IMR-90 (cell line): ENCODE data around the gene NAMPT. TPM values are rescaled to one million over a fixed set of nuclear protein-coding genes. Genes with fewer than 3 reads are reported as not detected.

Experiments
- ATAC-seq: fragments of 200-7000 bp; cut with Tn5 transposase; 2 replicates; pipeline ENCODE4 v1.9.1; 2020; ENCODE audit warnings: low read depth, mild to moderate bottlenecking, moderate library complexity
- BruUV-seq: library from RNA; stranded (reverse); fragments of 400-500 nt; replicated peaks from 2 replicates; lab custom pipeline; 2021; lab: Mats Ljungman, UMichigan
- CTCF ChIA-PET: fragments of 300-600 bp; formaldehyde crosslinking; extraction: SDS; loops from one replicate; lab custom pipeline; 2021; ENCODE audit warnings: antibody characterized with exemption; lab: Yijun Ruan, JAX
- POLR2A ChIA-PET: fragments of 300-600 bp; sonication (Branson Sonifier 250); formaldehyde crosslinking; loops from one replicate; lab custom pipeline; 2022; ENCODE audit warnings: antibody characterized with exemption; ENCODE audit not compliant: unreplicated experiment; lab: Charles Lee
- DNase-seq: peaks from one replicate; pipeline ENCODE4 v3.0.0; 2013
- H2AFZ ChIP-seq: replicated peaks from 2 replicates; pipeline ENCODE3; 2013; ENCODE audit warnings: low read length, mild to moderate bottlenecking; ENCODE audit not compliant: poor library complexity
- H2AK5ac ChIP-seq: 2 replicates; pipeline ENCODE4 v1.6.1; 2013; ENCODE audit warnings: low read depth, low read length, inconsistent platforms
- H2AK9ac ChIP-seq: replicated peaks from 2 replicates; pipeline ENCODE3; 2013; ENCODE audit warnings: mild to moderate bottlenecking, low read depth, low read length, moderate library complexity; ENCODE audit not compliant: poor library complexity
- H2BK120ac ChIP-seq: 2 replicates; pipeline ENCODE4 v1.6.1; 2013; ENCODE audit warnings: low read depth, low read length, inconsistent platforms
- H2BK15ac ChIP-seq: 3 replicates; pipeline ENCODE4 v1.6.1; 2013; ENCODE audit warnings: low read depth, low read length, inconsistent platforms
- H2BK20ac ChIP-seq: 2 replicates; pipeline ENCODE4 v1.6.1; 2013; ENCODE audit warnings: low read depth, mild to moderate bottlenecking, inconsistent platforms, low read length, moderate library complexity
- H2BK5ac ChIP-seq: 2 replicates; pipeline ENCODE4 v1.6.1; 2013; ENCODE audit warnings: mild to moderate bottlenecking, low read depth, low read length, inconsistent platforms; ENCODE audit not compliant: poor library complexity, severe bottlenecking
- H3K14ac ChIP-seq: replicated peaks from 2 replicates; pipeline ENCODE4 v1.6.1; 2013; ENCODE audit warnings: low read depth, low read length, inconsistent platforms
- H3K18ac ChIP-seq: 2 replicates; pipeline ENCODE4 v1.6.1; 2013; ENCODE audit warnings: low read depth, low read length, control low read depth
- H3K23ac ChIP-seq: 2 replicates; pipeline ENCODE4 v1.6.1; 2013; ENCODE audit warnings: low read depth, low read length, inconsistent platforms
- H3K27ac ChIP-seq: 2 replicates; pipeline ENCODE4 v1.5.1; 2013; ENCODE audit warnings: mild to moderate bottlenecking, control low read depth, low read length; ENCODE audit not compliant: insufficient read depth
- H3K27me3 ChIP-seq: 2 replicates; pipeline ENCODE4 v1.6.1; 2013; ENCODE audit warnings: low read length; ENCODE audit not compliant: control insufficient read depth, insufficient read depth
- H3K36me3 ChIP-seq: 2 replicates; pipeline ENCODE4 v1.6.1; 2013; ENCODE audit warnings: low read length, mixed read lengths; ENCODE audit not compliant: control insufficient read depth, insufficient read depth
- H3K4ac ChIP-seq: 2 replicates; pipeline ENCODE4 v1.6.1; 2013; ENCODE audit warnings: low read depth, low read length, inconsistent platforms
- H3K4me1 ChIP-seq: 2 replicates; pipeline ENCODE4 v1.6.1; 2013; ENCODE audit warnings: low read length, mixed read lengths; ENCODE audit not compliant: control insufficient read depth, insufficient read depth
- H3K4me2 ChIP-seq: 2 replicates; pipeline ENCODE4 v1.6.1; 2013; ENCODE audit warnings: low read depth, mild to moderate bottlenecking, control low read depth, low read length, moderate library complexity
- H3K4me3 ChIP-seq: 2 replicates; pipeline ENCODE4 v1.5.1; 2013; ENCODE audit warnings: low read depth, mild to moderate bottlenecking, control low read depth, low read length, moderate library complexity; ENCODE audit not compliant: insufficient read depth
- H3K56ac ChIP-seq: 2 replicates; pipeline ENCODE4 v1.6.1; 2013; ENCODE audit warnings: low read length, inconsistent platforms; ENCODE audit not compliant: insufficient read depth; ENCODE audit errors: extremely low read depth
- H3K79me1 ChIP-seq, 2 experiments: 2 replicates each; pipeline ENCODE4 v1.6.1; 2013; ENCODE audit warnings: low read length in 2 of 2, inconsistent platforms in 1 of 2, low read depth in 1 of 2
- H3K9ac ChIP-seq: 2 replicates; pipeline ENCODE4 v1.6.1; 2013; ENCODE audit warnings: low read depth, low read length, control low read depth
- H3K9me1 ChIP-seq: 2 replicates; pipeline ENCODE4 v1.6.1; 2013; ENCODE audit warnings: low read length, inconsistent platforms; ENCODE audit not compliant: insufficient read depth
- H3K9me3 ChIP-seq: 2 replicates; pipeline ENCODE4 v1.6.1; 2013; ENCODE audit warnings: low read length; ENCODE audit not compliant: control insufficient read depth, insufficient read depth
- H4K20me1 ChIP-seq: 2 replicates; pipeline ENCODE4 v1.6.1; 2013; ENCODE audit warnings: low read length, inconsistent platforms; ENCODE audit not compliant: insufficient read depth
- H4K5ac ChIP-seq: 2 replicates; pipeline ENCODE4 v1.6.1; 2013; ENCODE audit warnings: mild to moderate bottlenecking, low read depth, low read length, control low read depth
- H4K8ac ChIP-seq, 2 experiments: 2 replicates each; pipeline ENCODE4 v1.6.1; 2013; ENCODE audit warnings: low read depth in 2 of 2, low read length in 2 of 2, control low read depth in 1 of 2, inconsistent platforms in 1 of 2
- H4K91ac ChIP-seq: 2 replicates; pipeline ENCODE4 v1.6.1; 2013; ENCODE audit warnings: low read depth, low read length, inconsistent platforms; ENCODE audit not compliant: insufficient read depth
- CEBPB ChIP-seq: IDR thresholded peaks from 2 replicates; pipeline ENCODE4 v1.6.1; 2012; ENCODE audit warnings: low read depth, low read length, improper control_type of control experiment
- FOS ChIP-seq: fragments of 150-350 bp; IDR thresholded peaks from 2 replicates; pipeline ENCODE4 v1.6.1; 2016; ENCODE audit warnings: low read depth, low read length
- WGBS, 2 experiments: methylation state at CpG; one replicate each; pipeline versions ENCODE4 v1.1.5 to v1.1.7; 2013; ENCODE audit warnings: missing lambda C conversion rate in 2 of 2; ENCODE audit not compliant: insufficient read length in 1 of 2; ENCODE audit errors: extremely low coverage in 2 of 2; 5-methylcytosine and 5-hydroxymethylcytosine counted together
- dilution Hi-C: fragments of 300-500 bp; cut with HindIII; formaldehyde crosslinking; loops from one replicate; pipeline ENCODE4 v1.14.3; 2018; ENCODE audit warnings: low sequenced_read_pairs; ENCODE audit not compliant: unreplicated experiment
- in situ Hi-C: fragments of 300-500 bp; cut with MboI; formaldehyde crosslinking; loops from 3 replicates; pipeline ENCODE4 v1.14.3; 2019; ENCODE audit warnings: low sequenced_read_pairs, inconsistent platforms, mixed read lengths
- intact Hi-C: fragments of 100-400 bp; cut with micrococcal nuclease; formaldehyde crosslinking; loops from 2 replicates; pipeline ENCODE4 v1.10.0; 2022
- polyA plus RNA-seq, 3 experiments: library from polyadenylated mRNA; depleted of rRNA; stranded (reverse); fragments of >200 nt; gene quantifications; 2 replicates each; pipeline ENCODE4 v1.2.3, GENCODE V29; 2012; ENCODE audit warnings: low replicate concordance in 1 of 3
- total RNA-seq: library from RNA; depleted of rRNA; stranded (reverse); fragments of >200 nt; gene quantifications from 2 replicates; pipeline ENCODE4 v1.2.3, GENCODE V29; 2012
- TF ChIP-seq, protein P1 (sequence below): conservative IDR thresholded peaks from 2 replicates; pipeline ENCODE4 v1.5.1; 2012; ENCODE audit warnings: mild to moderate bottlenecking, low read depth, low read length, improper control_type of control experiment

NAMPT gene
- total and polyA plus RNA-seq, 2 of the 4 experiments (the other 2 are of a cell fraction), result 13.3 to 31.7 TPM

GRCh38 chr7:106282852-106283251 is 1.9 kb downstream of the NAMPT start:
- Histone ChIP-seq H3K14ac (no peak overlapping the region), H3K9me1 (peaks cover 2% of the 10 kb centered on the region; the same call in 1 of the 2 replicates), H3K23ac (no peak overlapping the region), H4K8ac (no peak overlapping the region), H4K20me1 (peaks cover 21% of the 10 kb centered on the region; the same call in 1 of the 2 replicates), H2AK9ac (no peak overlapping the region), H4K5ac (no peak overlapping the region), H2BK120ac (no peak overlapping the region), H3K4me3 (no peak overlapping the region), H3K27me3 (no peaks in the 10 kb centered on the region), H3K4ac (no peak overlapping the region), H3K4me1 (no peaks in the 10 kb centered on the region), H2BK20ac (no peak overlapping the region), H3K4me2 (no peak overlapping the region; the same call in 1 of the 2 replicates), H3K79me1 (peaks cover 18 to 37% of the 10 kb centered on the region in 2 experiments), H2AFZ (no peak overlapping the region), H3K18ac (no peak overlapping the region), H3K56ac (no peak overlapping the region), H4K91ac (no peak overlapping the region), H2BK5ac (no peak overlapping the region), H3K36me3 (no peaks in the 10 kb centered on the region), H2AK5ac (no peak overlapping the region), H3K27ac (no peak overlapping the region), H3K9me3 (no peaks in the 10 kb centered on the region), H3K9ac (no peak overlapping the region), H2BK15ac (no peak overlapping the region)
- DNase-seq (no peak), ATAC-seq (no peak)
- WGBS, 2 experiments, result no CpG with 5 or more reads among the region's 3 CpGs
- in situ Hi-C loops (no loop called here), intact Hi-C loops (no loop called here), dilution Hi-C loops (no loop called here)
- no TSS peak for BruUV-seq
- ChIA-PET POLR2A (no interaction called here), CTCF (no interaction called here)
- TF ChIP-seq, protein P1, sequence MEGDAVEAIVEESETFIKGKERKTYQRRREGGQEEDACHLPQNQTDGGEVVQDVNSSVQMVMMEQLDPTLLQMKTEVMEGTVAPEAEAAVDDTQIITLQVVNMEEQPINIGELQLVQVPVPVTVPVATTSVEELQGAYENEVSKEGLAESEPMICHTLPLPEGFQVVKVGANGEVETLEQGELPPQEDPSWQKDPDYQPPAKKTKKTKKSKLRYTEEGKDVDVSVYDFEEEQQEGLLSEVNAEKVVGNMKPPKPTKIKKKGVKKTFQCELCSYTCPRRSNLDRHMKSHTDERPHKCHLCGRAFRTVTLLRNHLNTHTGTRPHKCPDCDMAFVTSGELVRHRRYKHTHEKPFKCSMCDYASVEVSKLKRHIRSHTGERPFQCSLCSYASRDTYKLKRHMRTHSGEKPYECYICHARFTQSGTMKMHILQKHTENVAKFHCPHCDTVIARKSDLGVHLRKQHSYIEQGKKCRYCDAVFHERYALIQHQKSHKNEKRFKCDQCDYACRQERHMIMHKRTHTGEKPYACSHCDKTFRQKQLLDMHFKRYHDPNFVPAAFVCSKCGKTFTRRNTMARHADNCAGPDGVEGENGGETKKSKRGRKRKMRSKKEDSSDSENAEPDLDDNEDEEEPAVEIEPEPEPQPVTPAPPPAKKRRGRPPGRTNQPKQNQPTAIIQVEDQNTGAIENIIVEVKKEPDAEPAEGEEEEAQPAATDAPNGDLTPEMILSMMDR, result no peak
- no peak for TF ChIP-seq CEBPB
- no peak for TF ChIP-seq FOS
